Spleen (tissue), 7 donors: Measurements from ENCODE around the gene SSBP4.

ENCODE experiments used
- CTCF ChIP-seq, 11 experiments: fragments of 200-600 bp in 7 of 11; fragments of 450-650 bp in 4 of 11; sonication (generic) in 4 of 11; IDR thresholded peaks in 8 of 11; conservative IDR thresholded peaks in 3 of 11; 1 replicate in 7 of 11; 2 replicates in 4 of 11; pipeline versions ENCODE4 v1.4.0 to v1.8.0; 2016 to 2021; ENCODE audit warnings: antibody characterized with exemption in 11 of 11, inconsistent platforms in 4 of 11, mild to moderate bottlenecking in 1 of 11
- POLR2A ChIP-seq, 3 donors: fragments of 450-650 bp; IDR thresholded peaks; one replicate each; pipeline ENCODE4 v1.5.1; 2017; ENCODE audit warnings: antibody characterized with exemption in 3 of 3, mild to moderate bottlenecking in 1 of 3
- POLR2AphosphoS5 ChIP-seq, 3 donors: sonication (generic); formaldehyde crosslinking; IDR thresholded peaks; one replicate each; pipeline ENCODE4 v1.5.1; 2017; ENCODE audit warnings: antibody characterized with exemption in 3 of 3
- donor health status: DM: no; HTN: no; CAD: no; lungs with moderate emphysema.
- donor health status: DM: no; HTN: no; CAD: no.
- donor health status: DM: no; HTN: no; CAD: no.

GRCh38 chr19:18441804-18442788 is 22.9 kb downstream of the SSBP4 start:
- TF ChIP-seq POLR2A (IDR thresholded peaks at IDR 0.05): no peak
- no peak for TF ChIP-seq CTCF (IDR thresholded peaks at IDR 0.05 in 8 of 11, conservative IDR thresholded peaks at IDR 0.05 in 3 of 11)
- no peak for TF ChIP-seq POLR2AphosphoS5 (IDR thresholded peaks at IDR 0.05)
